ENCODE data around the gene MAP2K4.

MAP2K4 gene

GRCh38 chr17:12037970-12038369 lies 17.3 kb downstream of the MAP2K4 start:
- no peak for DNase-seq (ENCODE audit: low read depth, low spot score)

DNA sequence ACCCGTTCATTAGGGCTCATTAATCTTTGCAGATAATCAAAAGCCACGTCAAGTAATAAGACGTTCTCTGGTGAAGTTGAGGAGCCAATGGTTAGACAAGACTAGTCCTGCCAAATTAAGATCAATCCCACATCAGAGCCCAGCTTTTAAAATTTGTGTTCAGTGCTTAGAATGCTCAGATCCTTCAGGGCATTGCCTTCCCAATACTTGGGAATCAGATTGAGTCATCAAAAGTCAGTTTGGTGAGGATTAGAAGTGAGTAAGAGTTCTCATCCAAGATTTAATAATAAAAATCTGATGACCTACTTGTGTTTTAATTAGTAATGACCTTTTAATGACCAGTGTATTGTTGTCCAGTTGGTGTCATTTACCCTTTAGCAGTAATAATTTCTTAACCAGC lies 19.8 kb downstream of the MAP2K4 start:
- DNase-seq (ENCODE audit: low read depth, low spot score): no peak

GRCh38 chr17:12041312-12041711 lies 20.6 kb downstream of the MAP2K4 start:
- no peak for DNase-seq (ENCODE audit: low read depth, low spot score)

DNA sequence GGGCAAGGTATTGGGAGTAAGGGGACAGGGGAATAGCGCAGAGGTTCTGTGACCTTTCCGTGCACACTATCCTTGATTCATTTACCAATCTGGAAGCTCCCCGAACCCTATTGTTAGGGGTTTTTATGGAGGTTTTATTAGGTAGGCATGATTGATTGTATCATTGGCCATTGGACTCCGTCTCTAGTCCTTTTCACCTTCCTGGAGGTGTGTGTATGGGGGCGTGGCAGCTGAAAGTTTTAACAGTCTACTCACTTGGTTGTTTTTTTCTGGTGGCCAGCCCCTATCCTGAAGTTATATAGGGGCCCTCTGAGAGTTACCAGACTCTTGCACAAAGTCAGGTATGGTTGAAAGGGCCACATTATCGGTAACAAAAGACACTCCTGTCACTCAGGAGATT lies 23.0 kb downstream of the MAP2K4 start:
- no peak for DNase-seq (ENCODE audit: low read depth, low spot score)

- no peak for DNase-seq (ENCODE audit: low read depth, low spot score)
Observed at GRCh38 chr17:12046786-12047185, 26.1 kb downstream of the MAP2K4 start.

- no peak for DNase-seq (ENCODE audit: low read depth, low spot score)
Observed at GRCh38 chr17:12047681-12048376, 27.2 kb downstream of the MAP2K4 start.

- DNase-seq (ENCODE audit: low read depth, low spot score): no peak
Observed at GRCh38 chr17:12048843-12049473, 28.3 kb downstream of the MAP2K4 start.

GRCh38 chr17:12050646-12051225 lies 30.1 kb downstream of the MAP2K4 start:
- DNase-seq (ENCODE audit: low read depth, low spot score): no peak

DNA sequence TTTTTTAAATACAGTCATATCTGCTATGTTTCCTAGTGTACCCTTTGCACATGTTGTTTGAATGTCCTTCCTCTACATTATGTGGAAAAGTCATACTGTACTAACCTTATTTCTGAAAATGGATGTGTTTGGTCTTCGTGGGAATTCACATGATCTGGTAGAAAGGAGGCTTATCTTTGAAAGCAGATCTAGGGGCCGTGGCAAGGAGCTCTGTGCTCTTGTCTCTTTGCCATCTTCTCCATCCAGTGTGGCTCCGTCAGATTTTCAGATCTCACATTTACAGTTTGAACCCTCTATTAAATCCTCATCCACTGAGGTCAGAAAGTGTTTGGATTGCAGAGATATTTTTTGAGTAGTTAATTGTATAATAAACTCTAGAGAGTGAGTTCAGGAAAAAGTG lies 32.9 kb downstream of the MAP2K4 start:
- no peak for DNase-seq (ENCODE audit: low read depth, low spot score)

GRCh38 chr17:12055889-12056288 lies 35.2 kb downstream of the MAP2K4 start:
- no peak for DNase-seq (ENCODE audit: low read depth, low spot score)

DNA sequence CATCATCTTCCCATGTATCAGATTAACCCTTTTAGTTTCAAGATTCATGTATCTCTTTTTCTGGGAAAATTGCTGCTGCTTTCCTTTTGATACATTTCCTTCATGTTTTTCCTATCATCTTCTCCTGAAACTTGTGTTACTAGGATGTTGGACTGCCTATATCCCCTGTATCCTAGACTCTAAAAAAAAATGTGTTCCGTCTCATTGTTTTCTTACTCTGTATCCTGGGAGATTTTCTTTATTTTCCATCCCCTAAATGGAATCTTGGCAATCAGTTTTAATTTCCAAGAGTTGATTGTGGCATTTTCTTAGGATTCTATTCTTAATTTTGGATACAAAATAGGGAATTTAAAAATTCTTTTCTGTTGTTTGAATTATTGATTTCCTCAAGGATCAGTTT lies 36.8 kb downstream of the MAP2K4 start:
- DNase-seq (ENCODE audit: low read depth, low spot score): no peak

GRCh38 chr17:12058535-12058934 lies 37.9 kb downstream of the MAP2K4 start:
- no peak for DNase-seq (ENCODE audit: low read depth, low spot score)

DNA sequence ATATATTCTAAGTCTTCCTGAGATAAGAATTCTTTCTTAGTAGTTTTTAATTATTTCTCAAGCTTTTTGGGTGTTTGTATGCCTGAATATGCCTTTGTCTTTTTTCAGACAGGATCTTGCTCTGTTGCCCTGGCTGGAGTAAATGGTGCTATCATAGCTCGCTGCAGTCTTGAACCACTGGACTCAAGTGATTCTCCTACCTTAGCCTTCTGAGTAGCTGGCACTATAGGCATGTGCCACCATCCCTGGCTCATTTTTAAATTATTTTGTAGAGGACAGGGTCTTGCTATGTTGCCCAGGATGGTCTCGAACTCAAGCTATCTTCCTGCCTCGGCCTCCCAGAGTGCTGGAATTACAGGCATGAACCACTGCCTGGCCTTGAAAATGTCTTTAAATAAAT lies 41.6 kb downstream of the MAP2K4 start:
- no peak for DNase-seq (ENCODE audit: low read depth, low spot score)

DNA sequence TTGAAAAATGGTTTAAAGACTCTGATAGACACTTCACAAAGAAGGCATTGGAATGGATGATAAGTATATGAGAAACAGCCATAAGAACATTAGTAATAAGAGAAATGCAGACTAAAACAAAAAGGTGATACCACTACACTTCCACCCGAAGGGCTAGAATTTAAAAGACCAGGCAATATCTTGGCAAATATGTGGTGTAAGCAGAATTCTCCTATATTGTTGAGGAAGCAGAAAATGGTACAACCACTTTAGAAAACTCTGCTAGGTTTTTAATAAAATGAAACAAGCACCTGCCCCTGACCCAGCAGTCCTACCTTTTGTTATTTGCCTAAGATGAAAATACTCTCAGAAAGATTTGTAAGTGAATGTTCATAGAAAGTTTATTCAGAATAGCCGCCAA lies 43.7 kb downstream of the MAP2K4 start:
- DNase-seq (ENCODE audit: low read depth, low spot score): no peak

GRCh38 chr17:12067485-12067884 lies 46.8 kb downstream of the MAP2K4 start:
- DNase-seq (ENCODE audit: low read depth, low spot score): no peak

DNA sequence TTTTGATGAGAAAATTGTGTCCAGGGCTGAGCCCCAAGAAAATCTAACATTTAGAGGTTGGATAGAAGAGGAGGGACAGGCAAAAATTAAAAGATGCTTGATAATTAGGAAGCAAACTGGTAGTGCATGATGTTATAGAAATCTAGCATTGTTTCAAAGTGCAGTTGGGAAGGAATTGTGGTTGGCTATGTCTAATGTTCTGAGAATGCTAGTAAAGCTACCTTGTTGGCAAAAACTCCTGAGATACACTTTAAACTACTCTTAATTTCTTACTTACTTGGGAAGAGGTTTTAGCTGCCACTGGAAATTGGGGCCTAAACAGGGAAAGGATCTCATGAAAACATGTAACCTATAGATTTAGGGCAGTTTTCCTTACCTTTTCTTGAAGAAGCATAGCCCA lies 48.3 kb downstream of the MAP2K4 start:
- DNase-seq (ENCODE audit: low read depth, low spot score): no peak

DNA sequence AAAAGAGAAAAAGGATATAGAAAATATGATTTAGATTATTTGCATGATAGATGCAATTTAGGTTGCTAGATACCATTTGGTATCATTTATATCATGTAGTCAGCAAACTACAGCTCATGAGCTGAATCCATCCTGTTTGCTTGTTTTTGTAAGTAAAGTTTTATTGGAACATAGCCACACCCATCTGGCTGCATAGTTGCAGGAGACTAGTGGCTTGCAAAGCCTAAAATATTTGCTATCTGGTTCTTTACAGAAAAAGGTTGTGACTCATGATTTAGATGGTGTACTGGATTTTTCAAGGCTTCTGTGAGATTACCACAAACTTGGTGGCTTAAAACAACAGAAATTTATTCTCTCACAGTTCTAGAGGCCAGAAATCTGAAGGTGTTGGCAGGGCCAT lies 49.9 kb downstream of the MAP2K4 start:
- DNase-seq (ENCODE audit: low read depth, low spot score): no peak

DNA sequence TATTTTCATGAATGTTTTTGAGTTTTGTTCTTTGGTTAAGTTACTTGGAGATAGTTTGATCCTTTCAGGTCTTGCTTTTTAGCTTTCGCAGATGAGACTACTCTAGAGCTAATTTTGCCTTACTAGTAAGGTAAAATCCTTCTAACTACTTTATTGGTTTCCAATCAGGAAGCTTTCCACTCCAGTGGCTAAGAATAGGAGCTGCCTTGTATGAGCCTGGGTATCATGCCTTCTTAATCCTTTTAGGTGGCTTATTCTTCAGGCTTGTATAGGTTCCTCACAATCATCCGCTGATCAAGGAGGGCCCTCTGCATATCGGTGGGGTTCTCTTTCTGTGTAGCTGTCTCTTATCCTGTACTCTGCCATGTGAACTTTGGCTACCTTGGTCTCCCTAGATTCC lies 53.7 kb downstream of the MAP2K4 start:
- no peak for DNase-seq (ENCODE audit: low read depth, low spot score)

DNA sequence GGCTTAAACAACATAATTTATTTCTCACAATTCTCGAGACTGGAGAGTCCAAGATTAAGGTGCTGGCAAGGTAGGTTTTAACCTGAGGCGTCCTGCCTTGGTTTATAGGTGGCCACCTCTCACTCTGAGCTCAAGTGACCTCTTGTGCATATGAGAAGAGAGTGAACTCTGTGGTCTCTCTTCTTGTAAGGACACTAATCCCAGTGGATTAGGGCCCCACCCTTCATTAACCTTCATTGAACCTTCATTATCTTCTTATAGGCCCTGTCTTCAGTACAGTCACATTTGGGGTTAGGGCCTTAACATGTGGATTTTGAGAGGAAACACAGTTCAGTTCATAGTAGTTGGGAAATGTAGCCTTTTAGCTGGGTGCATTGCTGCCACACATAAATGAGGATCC lies 57.1 kb downstream of the MAP2K4 start:
- DNase-seq (ENCODE audit: low read depth, low spot score): no peak

DNA sequence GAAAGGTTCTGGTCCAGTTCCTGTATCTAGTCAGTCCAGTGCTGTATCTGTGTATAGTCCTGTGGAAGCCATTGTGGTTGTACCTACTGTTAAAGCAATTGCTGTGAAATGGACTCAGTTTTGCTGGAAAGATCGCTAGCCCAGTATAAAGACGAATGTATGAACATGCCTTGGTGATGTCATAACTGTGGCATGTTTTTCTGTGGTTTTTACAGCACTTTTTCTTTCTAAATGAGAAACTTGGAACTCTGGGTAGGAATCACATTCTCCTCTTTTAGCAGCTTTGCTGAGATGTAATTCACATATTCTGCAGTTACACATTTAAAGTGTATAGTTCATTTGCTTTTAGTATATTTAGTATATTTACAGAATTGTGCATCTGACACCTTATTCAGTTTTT lies 58.1 kb downstream of the MAP2K4 start:
- DNase-seq (ENCODE audit: low read depth, low spot score): no peak

GRCh38 chr17:12081720-12082119 lies 61.0 kb downstream of the MAP2K4 start:
- DNase-seq (ENCODE audit: low read depth, low spot score): no peak

- DNase-seq (ENCODE audit: low read depth, low spot score): no peak
Observed at GRCh38 chr17:12085076-12085949, 64.6 kb downstream of the MAP2K4 start.

All from activated CD4-positive, CD25-positive, alpha-beta regulatory T cell treated with anti-CD3 and anti-CD28 coated beads, Interleukin-2, amount 50 U/mL, for 16 hours (primary cell).